Activated effector memory CD4-positive, alpha-beta T cell treated with anti-CD3 and anti-CD28 coated beads, Interleukin-2, amount 50 U/mL, for 16 hours (primary cell): ENCODE results near the gene ACOT9.
"Not testable (repeated sequence)": the region's sequence is repeated elsewhere in the genome, so short reads cannot be mapped to it uniquely, and the experiment has no call there.

Source experiments
- DNase-seq: peaks from one replicate; pipeline ENCODE4 v3.0.0-alpha.2; 2020

Gene ACOT9

DNA sequence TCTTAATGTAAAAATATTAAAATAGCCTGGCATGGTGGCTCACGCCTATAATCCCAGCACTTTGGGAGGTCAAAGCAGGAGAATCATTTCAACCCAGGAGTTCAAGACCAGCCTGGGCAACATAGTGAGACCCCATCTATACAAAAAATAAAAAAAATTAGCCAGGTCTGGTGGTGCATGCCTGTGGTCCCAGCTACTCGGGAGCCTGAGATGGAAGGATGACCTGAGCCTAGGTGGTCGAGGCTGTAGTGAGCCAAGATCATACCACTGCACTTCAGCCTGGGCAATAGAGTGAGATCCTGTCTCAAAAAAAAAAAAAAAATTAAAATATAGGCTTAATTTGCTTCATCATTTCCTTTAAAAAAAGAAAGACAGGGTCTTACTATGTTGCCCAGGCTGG lies 66.6 kb downstream of the ACOT9 start:
- not testable (repeated sequence) for DNase-seq

DNA sequence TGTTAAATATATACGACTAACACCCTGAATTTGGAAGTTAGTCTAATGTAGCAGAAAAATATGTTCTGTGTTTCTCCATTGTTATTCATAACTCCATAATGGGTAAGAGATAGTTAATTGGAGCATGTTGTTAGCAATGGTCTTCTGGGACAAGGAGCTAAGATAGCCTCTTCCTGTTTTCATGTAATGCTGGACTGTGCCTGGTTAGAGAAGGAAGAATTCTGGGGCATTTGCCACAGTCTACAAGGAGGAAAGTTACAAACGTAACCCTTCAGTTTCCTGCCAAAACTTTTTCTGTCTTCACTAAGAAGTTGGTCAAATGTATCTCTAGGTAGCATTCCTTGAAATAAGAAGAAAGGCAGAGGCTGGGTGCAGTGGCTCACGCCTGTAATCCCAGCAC lies 70.0 kb downstream of the ACOT9 start:
- DNase-seq, result no peak

DNA sequence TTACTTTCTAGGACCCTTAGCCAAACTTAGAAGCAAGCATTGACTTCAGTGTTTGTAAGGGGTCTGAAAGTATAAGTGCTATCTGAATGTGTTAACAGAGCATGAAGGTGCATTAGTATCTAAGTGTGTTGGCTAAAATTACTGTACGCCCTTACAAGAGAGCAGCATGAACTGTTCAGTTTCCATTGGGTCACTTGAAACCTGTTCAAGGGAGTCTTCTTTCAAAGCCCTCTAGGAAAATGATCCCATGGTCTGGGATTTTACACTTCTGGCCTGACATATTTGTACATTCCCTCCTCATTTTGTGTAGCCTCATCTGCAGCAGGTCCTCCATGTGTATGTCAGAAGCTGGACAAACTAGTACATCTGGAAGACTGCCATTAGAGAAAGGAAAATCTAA lies 72.5 kb downstream of the ACOT9 start:
- DNase-seq, result no peak

DNA sequence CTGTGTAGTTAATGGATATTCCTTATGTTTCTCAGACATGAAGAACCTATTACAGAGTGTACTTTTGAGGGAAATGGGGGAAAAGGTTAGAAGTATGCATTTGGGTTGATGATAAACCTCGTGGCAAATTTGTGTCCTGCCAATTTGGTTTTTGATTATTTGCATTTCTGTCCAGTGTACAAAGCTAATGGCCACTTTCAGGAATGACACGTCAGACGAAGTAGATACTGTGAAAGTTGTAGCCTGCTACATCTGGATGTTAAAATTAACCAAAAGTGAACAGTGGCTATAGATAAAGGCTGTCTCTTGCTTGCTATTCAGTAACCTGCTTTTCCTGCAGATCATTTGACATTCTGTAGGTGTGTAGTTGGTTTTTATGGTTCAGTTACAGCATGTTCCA lies 74.7 kb downstream of the ACOT9 start:
- DNase-seq, result no peak

DNA sequence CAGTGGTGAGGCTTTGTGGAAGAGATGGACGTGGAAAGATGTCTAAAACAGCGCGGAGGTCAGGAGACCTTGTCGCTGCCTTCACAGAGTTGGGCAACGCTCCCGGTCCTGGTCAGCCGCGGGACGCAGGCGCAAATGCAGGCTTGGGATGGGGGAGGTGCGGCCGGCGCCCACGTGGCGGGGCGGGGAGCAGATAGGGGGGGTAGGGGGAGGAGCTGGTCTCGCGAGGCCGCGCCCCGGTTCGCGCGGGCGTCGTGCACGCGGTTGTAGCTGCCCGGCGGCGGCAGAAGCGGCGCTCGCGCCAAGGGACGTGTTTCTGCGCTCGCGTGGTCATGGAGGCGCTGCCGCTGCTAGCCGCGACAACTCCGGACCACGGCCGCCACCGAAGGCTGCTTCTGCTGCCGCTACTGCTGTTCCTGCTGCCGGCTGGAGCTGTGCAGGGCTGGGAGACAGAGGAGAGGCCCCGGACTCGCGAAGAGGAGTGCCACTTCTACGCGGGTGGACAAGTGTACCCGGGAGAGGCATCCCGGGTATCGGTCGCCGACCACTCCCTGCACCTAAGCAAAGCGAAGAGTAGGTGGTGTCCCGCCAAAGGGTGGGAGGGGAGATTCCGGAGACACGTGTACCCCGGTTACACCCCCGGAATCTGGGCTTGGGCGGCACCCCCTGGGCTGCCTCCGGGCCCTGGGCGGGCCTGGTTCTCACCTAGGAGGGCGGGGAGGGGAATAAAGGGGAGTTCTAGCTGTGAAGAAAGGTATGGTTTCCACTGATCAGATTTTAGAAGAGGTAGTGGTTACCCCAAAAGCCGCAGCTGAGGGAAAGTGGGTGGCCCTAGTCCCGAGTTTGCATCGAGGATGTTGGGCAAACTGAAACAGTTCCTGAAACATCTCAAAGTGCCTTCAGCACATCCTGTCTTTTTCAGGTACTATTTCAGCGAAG lies 75.6 kb downstream of the ACOT9 start, which contains the start of gene PRDX4:
Gene PRDX4, plus strand, starts transcription at position 255 of the 939 bp plus-strand sequence. Its CDS starts 78 bp downstream, at position 333.
- DNase-seq, result peak; percentile 90

DNA sequence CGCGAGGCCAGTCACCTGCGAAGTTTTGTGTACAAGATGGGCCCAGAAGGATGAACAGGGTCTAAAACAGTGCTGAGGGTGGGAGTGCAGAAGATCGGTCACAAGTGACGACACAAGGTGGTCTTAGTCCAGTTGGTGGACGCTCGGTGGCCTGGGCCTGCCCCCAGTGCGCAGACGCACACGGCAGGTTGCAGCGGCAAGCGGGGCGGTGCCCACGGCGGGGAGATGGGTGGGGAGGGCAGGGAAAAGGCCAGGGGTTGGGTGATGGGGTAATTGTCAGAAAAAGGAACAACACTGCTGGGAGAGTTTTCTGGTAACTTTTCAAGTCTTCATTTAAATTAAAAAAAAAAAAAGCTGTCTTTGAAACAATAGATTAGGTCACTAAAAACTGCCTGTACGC lies 76.8 kb downstream of the ACOT9 start:
- no peak for DNase-seq

DNA sequence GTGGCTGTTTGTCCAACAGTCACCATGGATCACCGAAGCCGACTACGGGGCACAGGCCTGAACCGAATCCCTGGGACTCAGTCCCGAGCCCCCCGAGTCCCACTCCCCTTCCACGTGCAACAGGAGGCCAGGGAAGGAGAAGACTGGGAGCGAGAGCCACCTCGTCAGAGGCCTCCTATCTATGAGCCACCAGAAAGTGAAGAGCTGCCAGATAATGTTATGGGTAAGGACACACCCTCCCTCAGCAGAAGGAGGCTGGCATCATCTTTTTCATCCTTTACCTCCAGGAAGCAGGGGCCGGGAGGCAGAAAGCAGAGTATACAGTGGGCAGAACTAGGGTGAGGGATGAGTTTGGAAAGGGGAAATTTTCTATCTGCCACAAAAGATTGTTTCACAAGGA lies 78.6 kb downstream of the ACOT9 start:
- DNase-seq, result no peak

DNA sequence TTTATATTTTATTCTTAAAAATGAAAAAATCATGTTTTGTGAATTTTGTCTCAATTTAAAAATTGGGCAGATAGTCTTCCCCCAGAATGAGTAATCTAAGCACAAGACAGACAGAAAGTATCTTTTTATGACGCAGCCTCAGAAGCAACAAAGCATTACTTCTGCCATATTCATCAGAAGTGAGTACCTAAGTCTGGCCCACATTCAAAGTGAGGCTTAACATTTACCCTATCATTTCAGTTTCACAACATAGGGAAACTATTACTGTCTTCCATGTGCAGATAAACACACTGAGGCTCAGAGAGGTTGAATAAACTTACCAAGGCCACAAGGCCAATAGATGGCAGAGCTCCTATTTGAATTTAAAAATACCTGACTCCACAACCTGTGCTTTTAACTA lies 80.2 kb downstream of the ACOT9 start:
- DNase-seq, result no peak

DNA sequence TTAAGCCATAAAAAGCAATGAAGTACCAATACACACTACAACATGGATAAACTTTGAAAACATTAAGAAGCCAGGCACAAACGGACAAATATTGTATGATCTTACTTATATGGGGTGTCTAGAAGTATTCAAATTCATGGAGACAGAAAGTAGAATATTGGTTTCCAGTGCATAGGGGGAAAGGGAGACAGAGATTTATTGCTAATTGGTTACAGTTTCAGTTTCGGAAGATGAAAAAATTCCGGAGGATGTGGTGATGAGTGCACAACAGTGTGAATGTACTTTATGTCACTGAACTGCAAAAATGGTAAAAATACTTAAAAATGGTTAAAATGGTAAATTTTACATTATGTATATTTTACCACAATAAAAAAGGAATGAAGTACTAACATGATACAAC lies 80.9 kb downstream of the ACOT9 start:
- DNase-seq, result no peak

DNA sequence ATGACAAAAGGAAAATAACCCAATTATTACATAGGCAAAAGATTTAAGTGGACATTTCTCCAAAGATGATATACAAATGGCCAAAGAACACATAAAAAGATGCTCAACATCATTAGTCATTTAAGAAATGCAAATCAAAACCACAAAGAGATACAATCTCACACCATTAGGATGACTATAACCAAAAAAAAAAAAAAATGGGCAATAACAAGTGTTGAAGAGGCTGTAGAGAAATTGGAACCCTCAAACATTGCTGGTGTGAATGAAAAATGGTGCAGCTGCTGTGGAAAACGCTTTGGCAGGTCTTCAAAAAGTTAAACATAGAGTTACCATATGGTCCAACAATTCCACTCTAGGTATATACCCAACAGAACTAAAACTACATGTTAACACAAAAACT lies 81.4 kb downstream of the ACOT9 start:
- DNase-seq, result no peak

DNA sequence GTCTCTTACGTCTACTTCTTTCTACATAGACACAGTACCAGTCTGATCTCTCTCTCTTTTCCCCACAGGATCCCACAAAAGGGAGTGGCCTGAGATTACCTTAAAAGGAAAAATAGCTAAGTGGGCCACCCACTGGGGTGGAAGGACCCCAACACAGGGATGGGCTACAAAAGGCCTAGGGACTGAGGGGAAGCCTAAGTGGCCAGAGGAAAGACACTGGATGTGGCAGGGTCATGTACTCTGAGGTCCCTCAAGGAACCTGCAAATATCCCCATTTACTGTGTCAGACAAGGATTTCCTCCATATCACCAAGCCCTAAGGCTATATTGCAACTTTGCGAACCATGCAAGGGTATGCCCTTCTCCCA lies 82.3 kb downstream of the ACOT9 start:
- DNase-seq, result no peak

DNA sequence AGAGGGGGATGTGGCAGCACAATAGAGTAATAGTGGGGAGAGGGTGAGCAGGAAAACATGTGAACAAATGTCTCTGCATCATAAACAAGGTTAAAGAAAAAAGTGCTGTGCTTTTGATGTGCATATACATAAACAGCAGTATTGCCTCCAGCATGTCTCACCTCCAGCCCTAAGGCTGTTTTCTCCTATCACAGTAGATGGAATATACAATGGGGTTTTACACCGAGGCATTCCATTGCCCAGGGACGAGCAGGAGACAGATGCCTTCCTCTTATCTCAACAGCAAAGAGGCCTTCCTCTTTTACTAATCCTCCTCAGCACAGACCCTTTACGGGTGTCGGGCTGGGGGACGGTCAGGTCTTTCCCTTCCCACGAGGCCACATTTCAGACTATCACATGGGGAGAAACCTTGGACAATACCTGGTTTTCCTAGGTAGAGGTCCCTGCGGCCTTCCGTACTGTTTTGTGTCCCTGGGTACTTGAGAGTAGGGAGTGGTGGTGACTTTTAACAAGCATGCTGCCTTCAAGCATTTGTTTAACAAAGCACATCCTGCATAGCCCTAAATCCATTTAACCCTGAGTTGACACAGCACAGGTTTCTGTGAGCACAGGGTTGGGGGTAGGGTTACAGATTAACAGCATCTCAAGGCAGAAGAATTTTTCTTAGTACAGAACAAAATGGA lies 82.9 kb downstream of the ACOT9 start:
- not testable (repeated sequence) for DNase-seq

DNA sequence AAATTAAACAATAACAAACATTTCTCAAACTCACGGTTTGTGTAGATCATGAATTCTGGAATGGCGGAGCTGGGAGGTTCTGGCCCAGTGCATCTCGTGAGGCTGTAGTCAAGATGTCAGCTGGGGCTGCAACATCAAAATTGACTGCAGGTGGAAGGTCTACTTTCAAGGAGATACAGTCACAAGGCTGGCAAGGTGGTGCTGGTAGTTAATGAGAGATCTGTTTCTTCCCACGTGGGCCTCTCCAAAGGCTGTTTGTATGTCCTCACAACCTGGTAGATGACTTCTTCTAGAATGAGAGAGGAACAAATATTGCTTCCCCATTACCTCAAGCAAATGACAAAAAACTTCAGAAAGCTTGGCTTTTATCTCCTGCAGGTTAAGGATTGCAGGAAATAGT lies 83.7 kb downstream of the ACOT9 start:
- DNase-seq, result no peak

DNA sequence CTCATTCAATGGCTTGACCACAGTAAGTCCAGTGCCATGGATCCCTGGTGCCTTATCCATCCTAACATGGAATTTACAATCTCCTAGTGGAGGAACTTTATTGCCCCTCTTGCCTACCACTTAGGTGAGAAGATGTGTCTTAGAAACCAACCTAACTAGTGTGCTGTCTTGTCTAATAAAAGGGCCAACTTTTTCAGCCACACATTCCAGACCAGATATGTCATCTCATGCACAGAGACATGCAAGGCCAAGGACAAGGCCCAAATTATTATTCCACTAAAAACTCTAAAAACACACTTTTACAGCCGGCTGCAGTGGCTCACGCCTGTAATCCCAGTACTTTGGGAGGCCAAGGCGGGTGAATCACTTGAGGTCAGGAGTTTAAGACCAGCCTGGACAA lies 86.4 kb downstream of the ACOT9 start:
- no peak for DNase-seq

DNA sequence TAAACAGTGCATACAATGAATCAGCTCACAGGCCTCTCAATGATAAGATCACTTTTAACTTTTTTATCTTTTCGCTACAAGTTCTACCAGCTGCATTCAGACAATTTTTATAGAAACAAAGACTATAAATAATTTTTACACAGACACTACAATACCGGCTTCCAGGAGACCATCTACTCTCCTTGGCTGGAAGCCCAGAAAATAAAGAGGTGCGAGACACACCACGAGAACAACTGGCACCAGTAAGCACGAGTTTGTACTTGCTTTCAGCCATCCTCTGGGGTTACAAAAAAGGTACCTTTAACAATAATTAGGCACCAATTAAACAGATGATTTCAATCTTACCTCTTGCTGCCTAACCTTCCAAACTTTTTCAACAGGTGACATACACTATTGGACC lies 87.0 kb downstream of the ACOT9 start:
- DNase-seq, result no peak
